HUDEP-2 (cell line): Measurements from ENCODE around the gene TRERF1.

Experiments
- DNase-seq, 76 experiments: peaks; one replicate each; lab custom pipeline; 2025; ENCODE audit not compliant: unreplicated experiment in 76 of 76; lab: John Stamatoyannopoulos, UW

Gene TRERF1

DNA sequence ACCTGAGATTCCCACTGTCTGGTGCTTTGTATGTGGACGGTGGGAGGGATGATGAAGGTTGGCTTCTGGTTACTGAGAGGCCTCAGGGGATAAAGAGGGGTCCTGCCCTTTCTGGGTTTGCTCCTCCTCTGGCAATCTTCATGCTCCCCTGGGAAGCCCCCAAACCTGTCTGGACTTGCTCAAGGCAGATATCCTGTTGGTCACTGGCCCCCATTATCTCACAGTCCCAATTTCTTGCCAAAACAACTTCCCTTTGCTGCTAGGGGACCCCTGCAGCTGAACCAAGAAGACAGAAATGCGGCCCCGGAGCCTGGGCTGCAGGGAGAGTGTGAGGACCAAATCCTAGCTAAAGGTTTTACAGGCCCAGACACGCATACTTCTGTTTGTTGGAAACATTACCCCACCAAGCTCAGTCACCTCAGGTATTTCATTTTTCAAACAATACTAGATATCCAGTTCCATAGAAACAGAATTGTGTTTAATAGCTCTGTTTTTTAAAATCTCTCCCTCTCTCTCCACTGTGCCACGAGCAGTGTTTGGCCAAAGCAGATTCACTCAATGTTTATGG, 170.7 kb downstream of the TRERF1 start:
- no peak for DNase-seq

GRCh38 chr6:42279966-42280629, 171.6 kb downstream of the TRERF1 start:
- no peak for DNase-seq

GRCh38 chr6:42279144-42279781, 172.5 kb downstream of the TRERF1 start:
- DNase-seq: no peak

GRCh38 chr6:42278131-42278853, 173.4 kb downstream of the TRERF1 start:
- DNase-seq: no peak

DNA sequence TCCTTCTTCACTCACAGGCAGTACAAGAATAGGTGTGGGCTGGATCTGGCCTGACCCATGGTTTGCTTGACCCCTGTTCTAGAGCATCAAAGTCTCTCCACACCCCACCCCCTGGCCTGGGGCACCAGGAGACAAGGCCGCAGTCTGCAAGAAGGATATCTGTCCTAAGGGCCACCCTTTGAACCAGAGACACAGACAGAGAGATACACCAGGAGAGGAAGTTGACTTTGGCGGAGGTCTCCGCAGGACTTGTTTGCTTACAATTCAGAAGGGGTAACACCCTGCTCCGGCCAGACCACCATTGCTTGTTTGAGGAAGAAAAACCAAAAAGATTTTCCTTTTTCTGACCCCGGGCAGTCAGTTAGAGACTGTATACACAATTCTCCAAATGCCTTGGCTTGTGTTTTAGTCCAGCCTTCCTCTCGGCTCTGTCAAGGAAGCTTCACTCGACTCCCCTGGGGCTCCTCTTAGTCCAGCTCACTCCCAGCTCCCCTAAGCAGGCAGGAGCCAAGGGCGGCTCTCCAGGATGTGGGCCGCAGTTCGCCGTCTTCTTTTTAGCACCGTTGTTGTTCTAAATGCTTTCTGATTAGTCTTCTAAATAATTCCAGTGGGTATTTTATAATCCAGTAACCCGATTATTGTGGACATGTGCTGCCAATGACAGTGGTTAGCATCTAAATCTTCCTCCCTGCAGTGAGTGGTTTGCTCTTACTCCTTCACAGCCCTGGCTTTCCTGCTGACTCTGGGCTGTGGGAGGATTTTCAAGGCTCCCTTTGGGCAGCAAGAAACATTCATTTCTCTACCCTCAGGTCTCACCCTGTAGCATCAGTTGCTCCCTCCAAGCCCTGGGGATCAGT, 175.5 kb downstream of the TRERF1 start:
- no peak for DNase-seq

DNA sequence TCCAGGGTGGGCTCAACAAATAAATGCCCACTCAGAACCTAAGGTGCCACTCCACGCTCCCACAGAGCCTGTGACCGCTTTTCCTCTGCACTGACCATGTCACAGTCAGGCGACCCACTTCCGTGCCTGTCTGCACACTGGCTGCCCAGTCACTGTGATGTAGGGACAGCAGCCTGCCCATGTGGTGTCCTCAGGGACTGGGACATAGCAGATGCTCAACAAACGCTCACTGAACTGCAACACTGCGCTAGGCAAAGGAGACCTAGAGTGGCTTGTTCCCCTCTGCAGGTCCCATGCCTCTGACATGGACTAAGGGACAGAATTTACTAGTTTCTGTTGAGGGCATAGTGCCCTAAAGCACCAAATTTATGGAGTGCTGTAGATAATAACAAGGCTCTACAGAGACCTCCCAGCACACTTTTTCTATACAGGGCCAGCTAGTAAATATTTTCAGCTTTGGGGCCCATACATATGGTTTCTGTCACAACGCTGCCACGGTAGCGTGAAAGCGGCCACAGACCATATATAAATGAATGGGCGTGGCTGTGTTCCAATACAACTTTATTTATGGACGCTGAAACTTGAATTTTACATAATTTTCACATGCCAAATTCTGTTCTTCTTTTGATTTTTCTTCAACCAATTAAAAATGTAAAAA, 176.2 kb downstream of the TRERF1 start:
- no peak for DNase-seq

DNA sequence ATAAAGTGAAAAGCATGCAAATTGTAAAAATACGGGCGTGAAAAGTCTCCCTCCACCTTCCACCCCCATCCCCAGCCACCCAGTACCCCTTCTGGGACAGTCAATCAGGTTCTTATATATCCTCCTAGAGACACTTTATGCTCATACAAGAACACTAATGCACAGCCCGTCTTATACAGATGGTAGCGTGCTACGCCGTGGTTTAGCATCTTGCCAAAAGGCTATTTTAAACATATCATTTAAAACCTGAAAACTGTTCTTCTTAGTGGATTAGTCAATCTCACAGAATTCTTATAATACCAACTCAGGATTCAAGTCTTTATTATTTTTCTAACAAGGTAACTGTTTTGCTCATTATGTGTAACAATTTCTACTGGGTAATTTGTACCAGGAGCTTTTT, 176.8 kb downstream of the TRERF1 start:
- no peak for DNase-seq

GRCh38 chr6:42271834-42272805, 179.6 kb downstream of the TRERF1 start:
- DNase-seq: no peak

- no peak for DNase-seq
Measured at GRCh38 chr6:42269974-42270510, 181.7 kb downstream of the TRERF1 start.

GRCh38 chr6:42269553-42269952, 182.2 kb downstream of the TRERF1 start:
- no peak for DNase-seq

- no peak for DNase-seq
Measured at GRCh38 chr6:42268835-42269204, 182.9 kb downstream of the TRERF1 start.

- no peak for DNase-seq
Measured at GRCh38 chr6:42268016-42268834, 183.5 kb downstream of the TRERF1 start.

GRCh38 chr6:42266538-42266937, 185.2 kb downstream of the TRERF1 start:
- no peak for DNase-seq

GRCh38 chr6:42264852-42265390, 186.8 kb downstream of the TRERF1 start:
- DNase-seq: no peak

- no peak for DNase-seq
Measured at GRCh38 chr6:42264162-42264851, 187.4 kb downstream of the TRERF1 start.

DNA sequence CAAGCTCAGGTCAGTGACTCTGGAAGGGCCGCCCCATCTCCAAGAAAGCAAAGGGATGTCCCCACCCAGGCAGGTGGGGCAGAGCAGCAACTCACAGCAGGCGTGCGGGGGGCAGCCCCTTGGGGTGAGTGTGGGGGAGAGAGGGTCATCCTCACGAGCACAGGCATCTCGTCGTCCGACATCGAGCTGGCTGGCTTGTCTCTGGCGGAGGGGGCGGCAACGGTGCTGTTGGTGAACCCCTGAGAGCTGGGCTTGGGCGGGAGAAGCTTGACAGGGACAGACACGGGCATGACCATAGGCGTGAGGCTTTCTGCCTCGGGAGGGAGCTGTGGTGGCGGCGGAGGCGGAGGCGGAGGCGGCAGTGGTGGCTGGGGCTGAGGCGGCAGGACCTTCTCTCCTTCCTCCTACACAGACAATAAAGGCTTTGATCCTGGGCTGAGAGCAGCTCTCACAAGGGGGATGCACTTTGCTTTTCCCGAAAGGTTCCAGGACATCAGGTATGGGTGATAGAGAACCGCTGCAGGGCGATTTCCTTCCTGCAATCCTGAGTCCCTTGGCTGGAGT, 188.5 kb downstream of the TRERF1 start:
- DNase-seq: peak in 2 of 76 experiments; percentile 12 to 26

GRCh38 chr6:42260972-42261371, 190.8 kb downstream of the TRERF1 start:
- DNase-seq: peak in 1 of 76 experiments; percentile 19
